ENCODE measurements around the gene GOLIM4.

DNA sequence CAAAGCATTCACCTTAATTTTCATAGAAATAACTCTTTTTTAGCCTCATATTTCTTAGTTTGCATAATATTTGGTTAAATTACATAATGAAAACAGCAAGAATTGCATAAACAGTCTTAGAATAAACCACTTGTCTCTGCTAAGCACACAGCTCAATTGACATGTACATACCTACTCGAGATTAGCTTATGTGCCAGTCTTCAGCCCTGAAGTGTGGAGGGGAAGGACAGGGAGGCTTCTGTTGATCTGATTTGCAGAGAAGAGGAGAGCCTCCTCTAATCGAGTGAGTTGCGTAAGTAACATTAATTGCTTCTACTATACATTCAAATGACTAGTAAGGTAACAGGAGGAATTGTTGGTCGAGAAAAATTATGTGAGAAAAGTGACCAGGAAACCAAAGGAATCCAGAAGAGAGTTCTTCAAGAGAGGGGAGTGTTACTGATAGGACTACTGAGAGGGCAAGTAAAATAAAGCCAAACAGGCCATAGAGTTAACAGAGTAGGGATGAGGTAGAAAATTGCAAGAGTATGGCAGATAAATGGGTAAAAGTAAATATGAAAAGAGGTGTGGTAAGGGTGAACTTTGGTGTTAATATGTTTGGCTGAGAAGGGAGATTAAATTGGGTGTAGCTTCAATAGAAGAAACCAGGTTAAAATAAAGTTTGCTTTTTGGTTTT, 7.1 kb upstream of the GOLIM4 start:
- no peak for TF ChIP-seq POLR2A (IDR thresholded peaks at IDR 0.05)
- TF ChIP-seq, protein P1, sequence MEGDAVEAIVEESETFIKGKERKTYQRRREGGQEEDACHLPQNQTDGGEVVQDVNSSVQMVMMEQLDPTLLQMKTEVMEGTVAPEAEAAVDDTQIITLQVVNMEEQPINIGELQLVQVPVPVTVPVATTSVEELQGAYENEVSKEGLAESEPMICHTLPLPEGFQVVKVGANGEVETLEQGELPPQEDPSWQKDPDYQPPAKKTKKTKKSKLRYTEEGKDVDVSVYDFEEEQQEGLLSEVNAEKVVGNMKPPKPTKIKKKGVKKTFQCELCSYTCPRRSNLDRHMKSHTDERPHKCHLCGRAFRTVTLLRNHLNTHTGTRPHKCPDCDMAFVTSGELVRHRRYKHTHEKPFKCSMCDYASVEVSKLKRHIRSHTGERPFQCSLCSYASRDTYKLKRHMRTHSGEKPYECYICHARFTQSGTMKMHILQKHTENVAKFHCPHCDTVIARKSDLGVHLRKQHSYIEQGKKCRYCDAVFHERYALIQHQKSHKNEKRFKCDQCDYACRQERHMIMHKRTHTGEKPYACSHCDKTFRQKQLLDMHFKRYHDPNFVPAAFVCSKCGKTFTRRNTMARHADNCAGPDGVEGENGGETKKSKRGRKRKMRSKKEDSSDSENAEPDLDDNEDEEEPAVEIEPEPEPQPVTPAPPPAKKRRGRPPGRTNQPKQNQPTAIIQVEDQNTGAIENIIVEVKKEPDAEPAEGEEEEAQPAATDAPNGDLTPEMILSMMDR (IDR thresholded peaks at IDR 0.05) = no peak

Data from testis (tissue), 2 donors.